ENCODE measurements around the gene ZNF804B.

ZNF804B gene

GRCh38 chr7:88806280-88807037, 47.0 kb downstream of the ZNF804B start:
- DNase-seq, result peak; percentile 83
- in situ Hi-C loops (cut with HindIII; ENCODE audit: low pct_ligation_motif_present, low pct_unique_long_range_greater_than_20kb, low sequenced_read_pairs), result no loop called here

GRCh38 chr7:88818552-88818951, 59.1 kb downstream of the ZNF804B start:
- in situ Hi-C loops (cut with HindIII; ENCODE audit: low pct_ligation_motif_present, low pct_unique_long_range_greater_than_20kb, low sequenced_read_pairs), result no loop called here
- DNase-seq, result peak; percentile 18

- in situ Hi-C loops (cut with HindIII; ENCODE audit: low pct_ligation_motif_present, low pct_unique_long_range_greater_than_20kb, low sequenced_read_pairs), result no loop called here
- no peak for DNase-seq
Measured at GRCh38 chr7:88826222-88826621, 66.7 kb downstream of the ZNF804B start.

- in situ Hi-C loops (cut with HindIII; ENCODE audit: low pct_ligation_motif_present, low pct_unique_long_range_greater_than_20kb, low sequenced_read_pairs), result no loop called here
Measured at GRCh38 chr7:88835147-88835728, 75.7 kb downstream of the ZNF804B start.

GRCh38 chr7:88842201-88842600, 82.7 kb downstream of the ZNF804B start:
- no peak for DNase-seq

More at GRCh38 chr7:88835147-88835728, 75.7 kb downstream of the ZNF804B start:
- peak; percentile 79 for DNase-seq

GRCh38 chr7:88845091-88845490, 85.6 kb downstream of the ZNF804B start:
- in situ Hi-C loops (cut with HindIII; ENCODE audit: low pct_ligation_motif_present, low pct_unique_long_range_greater_than_20kb, low sequenced_read_pairs), result no loop called here

More at GRCh38 chr7:88842201-88842600, 82.7 kb downstream of the ZNF804B start:
- in situ Hi-C loops (cut with HindIII; ENCODE audit: low pct_ligation_motif_present, low pct_unique_long_range_greater_than_20kb, low sequenced_read_pairs), result no loop called here

GRCh38 chr7:88851220-88851619, 91.7 kb downstream of the ZNF804B start:
- in situ Hi-C loops (cut with HindIII; ENCODE audit: low pct_ligation_motif_present, low pct_unique_long_range_greater_than_20kb, low sequenced_read_pairs), result no loop called here
- no peak for DNase-seq

More at GRCh38 chr7:88845091-88845490, 85.6 kb downstream of the ZNF804B start:
- no peak for DNase-seq

- no peak for DNase-seq
- in situ Hi-C loops (cut with HindIII; ENCODE audit: low pct_ligation_motif_present, low pct_unique_long_range_greater_than_20kb, low sequenced_read_pairs), result no loop called here
Measured at GRCh38 chr7:88859288-88859687, 99.8 kb downstream of the ZNF804B start.

- DNase-seq, result no peak
- in situ Hi-C loops (cut with HindIII; ENCODE audit: low pct_ligation_motif_present, low pct_unique_long_range_greater_than_20kb, low sequenced_read_pairs), result no loop called here
Measured at GRCh38 chr7:88866265-88866863, 106.9 kb downstream of the ZNF804B start.

- in situ Hi-C loops (cut with HindIII; ENCODE audit: low pct_ligation_motif_present, low pct_unique_long_range_greater_than_20kb, low sequenced_read_pairs), result no loop called here
- no peak for DNase-seq
Measured at GRCh38 chr7:88867158-88867557, 107.7 kb downstream of the ZNF804B start.

- no peak for DNase-seq
- in situ Hi-C loops (cut with HindIII; ENCODE audit: low pct_ligation_motif_present, low pct_unique_long_range_greater_than_20kb, low sequenced_read_pairs), result no loop called here
Measured at GRCh38 chr7:88868456-88868855, 109.0 kb downstream of the ZNF804B start.

GRCh38 chr7:88881136-88881535, 121.6 kb downstream of the ZNF804B start:
- no peak for DNase-seq
- in situ Hi-C loops (cut with HindIII; ENCODE audit: low pct_ligation_motif_present, low pct_unique_long_range_greater_than_20kb, low sequenced_read_pairs), result no loop called here

GRCh38 chr7:88885131-88885530, 125.6 kb downstream of the ZNF804B start:
- no peak for DNase-seq
- in situ Hi-C loops (cut with HindIII; ENCODE audit: low pct_ligation_motif_present, low pct_unique_long_range_greater_than_20kb, low sequenced_read_pairs), result no loop called here

- no peak for DNase-seq
- in situ Hi-C loops (cut with HindIII; ENCODE audit: low pct_ligation_motif_present, low pct_unique_long_range_greater_than_20kb, low sequenced_read_pairs), result no loop called here
Measured at GRCh38 chr7:88888684-88889083, 129.2 kb downstream of the ZNF804B start.

- DNase-seq, result no peak
- in situ Hi-C loops (cut with HindIII; ENCODE audit: low pct_ligation_motif_present, low pct_unique_long_range_greater_than_20kb, low sequenced_read_pairs), result no loop called here
Measured at GRCh38 chr7:88910516-88910915, 151.0 kb downstream of the ZNF804B start.

- in situ Hi-C loops (cut with HindIII; ENCODE audit: low pct_ligation_motif_present, low pct_unique_long_range_greater_than_20kb, low sequenced_read_pairs), result no loop called here
Measured at GRCh38 chr7:88912852-88913251, 153.4 kb downstream of the ZNF804B start.

GRCh38 chr7:88915615-88916014, 156.1 kb downstream of the ZNF804B start:
- in situ Hi-C loops (cut with HindIII; ENCODE audit: low pct_ligation_motif_present, low pct_unique_long_range_greater_than_20kb, low sequenced_read_pairs), result no loop called here

More at GRCh38 chr7:88912852-88913251, 153.4 kb downstream of the ZNF804B start:
- no peak for DNase-seq

GRCh38 chr7:88919478-88920131, 160.1 kb downstream of the ZNF804B start:
- in situ Hi-C loops (cut with HindIII; ENCODE audit: low pct_ligation_motif_present, low pct_unique_long_range_greater_than_20kb, low sequenced_read_pairs), result no loop called here
- DNase-seq, result no peak

More at GRCh38 chr7:88915615-88916014, 156.1 kb downstream of the ZNF804B start:
- no peak for DNase-seq

GRCh38 chr7:88922944-88923343, 163.4 kb downstream of the ZNF804B start:
- in situ Hi-C loops (cut with HindIII; ENCODE audit: low pct_ligation_motif_present, low pct_unique_long_range_greater_than_20kb, low sequenced_read_pairs), result no loop called here

More at GRCh38 chr7:88922944-88923343, 163.4 kb downstream of the ZNF804B start:
- DNase-seq, result no peak
